K562 (cell line): ENCODE measurements around the gene HOXA7. TPM values are rescaled to one million over a fixed set of nuclear protein-coding genes. Genes with fewer than 3 reads are reported as not detected.

Experiments
- ATAC-seq: fragments of 200-7000 bp; cut with Tn5 transposase; 3 replicates; pipeline ENCODE4 v1.9.1; 2020; ENCODE audit warnings: moderate library complexity
- BruUV-seq: library from RNA; stranded (reverse); fragments of 400-500 nt; replicated peaks from 2 replicates; lab custom pipeline; 2021; lab: Mats Ljungman, UMichigan
- CTCF ChIA-PET: fragments of 300-600 bp; formaldehyde crosslinking; extraction: SDS; loops from one replicate; lab custom pipeline; 2021; ENCODE audit warnings: low intra/inter-chr PET ratio; lab: Yijun Ruan, JAX
- POLR2A ChIA-PET: fragments of 300-600, 350-650 bp; sonication (Branson Sonifier 250); formaldehyde crosslinking; extraction: SDS; loops from one replicate; lab custom pipeline; 2021; ENCODE audit warnings: antibody characterized with exemption, inconsistent platforms; lab: Yijun Ruan, JAX
- DNase-seq, 4 experiments: peaks; one replicate each; pipeline versions ENCODE4 v3.0.0 to v3.0.0-alpha.2; 2011 to 2018; ENCODE audit warnings: low spot score in 3 of 4, mixed read lengths in 3 of 4; ENCODE audit errors: extremely low read depth in 1 of 4
- FAIRE-seq: peaks from 2 replicates; lab custom pipeline; 2011; peaks lifted over from hg19 to GRCh38; lab: Jason Lieb, UNC
- H2AFZ ChIP-seq: 2 replicates; pipeline ENCODE4 v1.6.0; 2011; ENCODE audit warnings: low read depth, low read length, control low read depth, inconsistent platforms
- H3K27ac ChIP-seq: fragments of 200-600 bp; 3 replicates; pipeline ENCODE4 v1.8.0; 2011; ENCODE audit warnings: low read depth, mild to moderate bottlenecking, control low read depth, inconsistent platforms, low read length, moderate library complexity, mixed read lengths; ENCODE audit errors: extremely low read depth
- H3K27me3 ChIP-seq, 2 experiments: fragments of 300-600 bp in 1 of 2; 2 replicates in 1 of 2; 3 replicates in 1 of 2; pipeline versions ENCODE4 v1.6.0 to v1.8.0; 2011; ENCODE audit warnings: inconsistent platforms in 2 of 2, low read length in 2 of 2, mild to moderate bottlenecking in 1 of 2, mixed read lengths in 1 of 2, moderate library complexity in 1 of 2; ENCODE audit not compliant: control insufficient read depth in 2 of 2, insufficient read depth in 2 of 2
- H3K36me3 ChIP-seq: fragments of 300-600 bp; 3 replicates; pipeline ENCODE4 v1.8.0; 2011; ENCODE audit warnings: mild to moderate bottlenecking, low read length, inconsistent platforms; ENCODE audit not compliant: control insufficient read depth, insufficient read depth
- H3K4me1 ChIP-seq, 2 experiments: fragments of 200-600 bp in 1 of 2; replicated peaks in 1 of 2; 2 replicates in 1 of 2; 3 replicates in 1 of 2; pipeline versions ENCODE4 v1.5.1 to v1.8.0; 2011; ENCODE audit warnings: inconsistent platforms in 2 of 2, low read length in 2 of 2, mild to moderate bottlenecking in 1 of 2, mixed read lengths in 1 of 2, moderate library complexity in 1 of 2; ENCODE audit not compliant: control insufficient read depth in 2 of 2, insufficient read depth in 2 of 2
- H3K4me2 ChIP-seq: 2 replicates; pipeline ENCODE4 v1.6.1; 2011; ENCODE audit warnings: low read length, control low read depth, inconsistent platforms, mixed read lengths; ENCODE audit not compliant: insufficient read depth
- H3K4me3 ChIP-seq: fragments of 200-600 bp; sonication (generic), shearing (Covaris generic); 2 replicates; pipeline ENCODE4 v1.5.1; 2016; ENCODE audit warnings: control low read depth, inconsistent platforms
- H3K79me2 ChIP-seq: fragments of 200-600 bp; 3 replicates; pipeline ENCODE4 v1.8.0; 2011; ENCODE audit warnings: low read length, inconsistent platforms; ENCODE audit not compliant: control insufficient read depth, insufficient read depth
- H3K9ac ChIP-seq, 2 experiments: 2 replicates each; pipeline versions ENCODE4 v1.6.0 to v1.6.1; 2011; ENCODE audit warnings: low read depth in 2 of 2, low read length in 2 of 2, control low read depth in 1 of 2, inconsistent platforms in 1 of 2, mild to moderate bottlenecking in 1 of 2, mixed read lengths in 1 of 2; ENCODE audit not compliant: insufficient read depth in 1 of 2
- H3K9me1 ChIP-seq: one replicate; pipeline ENCODE4 v1.6.0; 2011; ENCODE audit warnings: inconsistent platforms, mild to moderate bottlenecking, low read length, moderate library complexity; ENCODE audit not compliant: control insufficient read depth, insufficient read depth
- H3K9me3 ChIP-seq: replicated peaks from 2 replicates; pipeline ENCODE4 v1.5.1; 2011; ENCODE audit warnings: low read depth, low read length, inconsistent platforms; ENCODE audit not compliant: control insufficient read depth, insufficient read depth
- H4K20me1 ChIP-seq: replicated peaks from 2 replicates; pipeline ENCODE4 v1.6.1; 2011; ENCODE audit warnings: low read length, inconsistent platforms, mixed read lengths; ENCODE audit not compliant: control insufficient read depth, insufficient read depth
- CREB3L1 ChIP-seq: fragments of 450-650 bp; IDR thresholded peaks from 2 replicates; pipeline ENCODE4 v1.6.1; 2014; ENCODE audit warnings: low read depth, mild to moderate bottlenecking, moderate library complexity, borderline replicate concordance
- ELF4 ChIP-seq: fragments of 450-650 bp; formaldehyde crosslinking; IDR thresholded peaks from 2 replicates; pipeline ENCODE4 v1.4.0; 2022; ENCODE audit warnings: missing genetic modification characterization
- HBP1 ChIP-seq: fragments of 450-650 bp; formaldehyde crosslinking; IDR thresholded peaks from 2 replicates; pipeline ENCODE4 v1.4.0; 2022; ENCODE audit warnings: missing genetic modification characterization
- MEF2D ChIP-seq: conservative IDR thresholded peaks from 2 replicates; pipeline ENCODE4 v1.6.1; 2016; ENCODE audit warnings: low read depth, missing genetic modification characterization, missing compliant biosample characterization
- MYC ChIP-seq, 2 experiments: fragments of 250-450 bp in 1 of 2; sonication (Bioruptor Pico) in 1 of 2; IDR thresholded peaks; 2 replicates each; pipeline versions ENCODE4 v1.5.1 to v1.6.1; 2012 to 2021; ENCODE audit warnings: low read depth in 2 of 2, borderline replicate concordance in 1 of 2, improper control_type of control experiment in 1 of 2, low read length in 1 of 2, mild to moderate bottlenecking in 1 of 2, moderate library complexity in 1 of 2
- MYNN ChIP-seq, 2 experiments: sonication (generic); formaldehyde crosslinking in 1 of 2; IDR thresholded peaks; 2 replicates each; pipeline versions ENCODE4 v1.5.0 to v1.6.1; 2016 to 2020; ENCODE audit warnings: antibody characterized with exemption in 1 of 2, missing genetic modification reagents in 1 of 2
- NEUROD1 ChIP-seq: fragments of 150-350 bp; IDR thresholded peaks from 2 replicates; pipeline ENCODE4 v1.6.1; 2014; ENCODE audit warnings: borderline replicate concordance, low read length, low read depth; ENCODE audit not compliant: partially characterized antibody
- PHB ChIP-seq: fragments of 250-450 bp; sonication (Bioruptor Pico); IDR thresholded peaks from 2 replicates; pipeline ENCODE4 v1.5.0; 2021
- SREBF2 ChIP-seq: sonication (generic); formaldehyde crosslinking; IDR thresholded peaks from 2 replicates; pipeline ENCODE4 v1.4.0; 2020; ENCODE audit warnings: mild to moderate bottlenecking, missing genetic modification reagents
- WGBS: fragments of 100-300 bp; shearing (Covaris generic); methylation state at CpG from one replicate; pipeline ENCODE4 v1.1.6; 2016; ENCODE audit warnings: low coverage, mixed read lengths; ENCODE audit not compliant: insufficient coverage; ENCODE audit errors: missing lambda C conversion rate; 5-methylcytosine and 5-hydroxymethylcytosine counted together
- in situ Hi-C: fragments of 300-500 bp; cut with MboI; formaldehyde crosslinking; loops from 4 replicates; pipeline ENCODE4 v1.15.0; 2018; ENCODE audit warnings: inconsistent platforms, mixed read lengths
- intact Hi-C: fragments of 100-400 bp; cut with micrococcal nuclease; formaldehyde crosslinking; loops from 2 replicates; pipeline ENCODE4 v1.14.2; 2022
- polyA plus RNA-seq, 8 experiments: library from polyadenylated mRNA; depleted of rRNA in 4 of 8; stranded (reverse) in 5 of 8; unstranded in 3 of 8; fragments of >200 nt; fragmentation: Nextera tagmentation in 2 of 8; fragmentation: Illumina TruSeq in 1 of 8; extraction: Ambion mirVana in 2 of 8; extraction: Trizol in 1 of 8; gene quantifications; 2 replicates each; pipeline versions ENCODE4 v1.2.1 to v1.2.3, GENCODE V29; 2011 to 2014; ENCODE audit warnings: inconsistent platforms in 1 of 8, missing spikeins in 1 of 8
- total RNA-seq, 7 experiments: library from RNA; depleted of rRNA in 6 of 7; stranded (reverse); fragments of >200 nt in 6 of 7; fragmentation: Illumina TruSeq in 2 of 7; extraction: Trizol in 2 of 7; gene quantifications; 2 replicates each; pipeline versions ENCODE4 v1.2.1 to v1.2.3, GENCODE V29; 2011 to 2021; ENCODE audit warnings: low replicate concordance in 1 of 7

The HOXA7 gene
- total and polyA plus RNA-seq, 9 of the 15 experiments (the other 6 are each of a cell fraction or from before 2014, with no cell fraction given) = not detected

GRCh38 chr7:27128776-27129728 is 27.4 kb downstream of the HOXA7 start:
- Histone ChIP-seq H3K79me2 (no peaks in the 10 kb centered on the region), H3K36me3 (no peaks in the 10 kb centered on the region), H3K4me2 (no peak overlapping the region), H3K27ac (no peak overlapping the region), H3K4me3 (no peak overlapping the region), H3K9ac (no peak overlapping the region), H3K27me3 (peaks cover 14 to 38% of the 10 kb centered on the region in 2 experiments), H4K20me1 (no peaks in the 10 kb centered on the region; the same call in 1 of the 2 replicates), H3K4me1 (no peaks in the 10 kb centered on the region), H3K9me1 (no peaks in the 10 kb centered on the region), H2AFZ (no peak overlapping the region), H3K9me3 (no peaks in the 10 kb centered on the region)
- no TSS peak for BruUV-seq
- no peak for TF ChIP-seq CREB3L1
- no peak for TF ChIP-seq MYNN (IDR thresholded peaks at IDR 0.05)
- no peak for TF ChIP-seq MYNN (CRISPR knock-in tag; IDR thresholded peaks at IDR 0.05)
- TF ChIP-seq NEUROD1 = no peak
- TF ChIP-seq MYC (IDR thresholded peaks at IDR 0.05; ENCODE audit: low read depth, low read length) = no peak
- TF ChIP-seq MYC (CRISPR knock-in tag; IDR thresholded peaks at IDR 0.05; ENCODE audit: borderline replicate concordance, low read depth) = no peak
- TF ChIP-seq SREBF2 = no peak
- TF ChIP-seq HBP1 (CRISPR knock-in tag) = no peak
- TF ChIP-seq PHB (CRISPR knock-in tag) = no peak
- no peak for TF ChIP-seq ELF4 (CRISPR knock-in tag)
- no peak for TF ChIP-seq MEF2D (tag)
- FAIRE-seq = no peak
- DNase-seq = no peak
- POLR2A ChIA-PET = no interaction called here
- CTCF ChIA-PET = no interaction called here
- in situ Hi-C loops (loop anchor here (5.0 kb wide), 1 partner anchor 52 kb away; no protein-coding TSS in a partner anchor), intact Hi-C loops (no loop called here)
- 13% methylated on average over 18 of the region's 28 CpGs for whole genome bisulfite sequencing
- ATAC-seq = no peak
